ENCODE measurements around the gene CACNA2D2.

DNA sequence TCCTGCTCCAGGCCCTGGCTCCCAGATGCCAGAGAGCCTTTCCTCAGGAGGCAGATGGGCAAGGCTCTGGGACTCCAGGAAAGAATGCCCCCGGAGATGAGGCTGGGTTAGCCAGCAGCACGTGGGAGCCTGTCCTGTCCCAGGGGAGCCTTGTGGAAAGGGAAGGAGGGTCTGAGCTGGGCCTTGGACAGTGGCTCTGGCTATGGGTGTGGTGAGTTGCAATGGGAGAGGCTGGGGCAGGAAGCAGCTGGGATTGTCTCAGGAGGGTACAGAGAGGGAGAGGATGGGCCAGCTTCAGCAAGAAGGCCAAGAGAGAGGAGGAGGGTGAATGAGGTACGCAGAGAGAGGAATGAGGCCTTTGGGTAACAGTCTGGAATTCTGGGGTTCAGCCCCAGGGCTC lies 17.4 kb upstream of the CACNA2D2 start:
- TF ChIP-seq, protein P1, sequence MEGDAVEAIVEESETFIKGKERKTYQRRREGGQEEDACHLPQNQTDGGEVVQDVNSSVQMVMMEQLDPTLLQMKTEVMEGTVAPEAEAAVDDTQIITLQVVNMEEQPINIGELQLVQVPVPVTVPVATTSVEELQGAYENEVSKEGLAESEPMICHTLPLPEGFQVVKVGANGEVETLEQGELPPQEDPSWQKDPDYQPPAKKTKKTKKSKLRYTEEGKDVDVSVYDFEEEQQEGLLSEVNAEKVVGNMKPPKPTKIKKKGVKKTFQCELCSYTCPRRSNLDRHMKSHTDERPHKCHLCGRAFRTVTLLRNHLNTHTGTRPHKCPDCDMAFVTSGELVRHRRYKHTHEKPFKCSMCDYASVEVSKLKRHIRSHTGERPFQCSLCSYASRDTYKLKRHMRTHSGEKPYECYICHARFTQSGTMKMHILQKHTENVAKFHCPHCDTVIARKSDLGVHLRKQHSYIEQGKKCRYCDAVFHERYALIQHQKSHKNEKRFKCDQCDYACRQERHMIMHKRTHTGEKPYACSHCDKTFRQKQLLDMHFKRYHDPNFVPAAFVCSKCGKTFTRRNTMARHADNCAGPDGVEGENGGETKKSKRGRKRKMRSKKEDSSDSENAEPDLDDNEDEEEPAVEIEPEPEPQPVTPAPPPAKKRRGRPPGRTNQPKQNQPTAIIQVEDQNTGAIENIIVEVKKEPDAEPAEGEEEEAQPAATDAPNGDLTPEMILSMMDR (IDR thresholded peaks at IDR 0.05) = no peak
- no peak for TF ChIP-seq POLR2A (IDR thresholded peaks at IDR 0.05)
- no peak for TF ChIP-seq POLR2AphosphoS5 (IDR thresholded peaks at IDR 0.05)
- no peak for TF ChIP-seq EP300 (IDR thresholded peaks at IDR 0.05)
